NCI-H446 (cell line): Measurements from ENCODE around the gene SMIM24.
"Not testable (repeated sequence)": the region's sequence is repeated elsewhere in the genome, so short reads cannot be mapped to it uniquely, and the experiment has no call there.

ENCODE experiments used
- DNase-seq, 2 experiments: peaks; one replicate each; lab custom pipeline; 2025; lab: John Stamatoyannopoulos, UW

SMIM24 gene

GRCh38 chr19:3433805-3434540, 46.4 kb downstream of the SMIM24 start:
- no peak for DNase-seq

- no peak for DNase-seq
These were observed 47.0 kb downstream of the SMIM24 start for GRCh38 chr19:3433313-3433712.

GRCh38 chr19:3431760-3432397, 48.4 kb downstream of the SMIM24 start:
- DNase-seq = no peak

GRCh38 chr19:3430366-3430680, 50.0 kb downstream of the SMIM24 start:
- not testable (repeated sequence) for DNase-seq

- no peak for DNase-seq
These were observed 53.9 kb downstream of the SMIM24 start for GRCh38 chr19:3426433-3426832.
